HL-60 (cell line): Measurements from ENCODE around the gene SIGLEC8.
"Not testable (repeated sequence)": the region's sequence is repeated elsewhere in the genome, so short reads cannot be mapped to it uniquely, and the experiment has no call there.

ENCODE experiments used
- DNase-seq, 2 experiments: peaks; one replicate each; pipeline ENCODE4 v3.0.0-alpha.2; 2010 to 2020; ENCODE audit warnings: low read depth in 1 of 2, low spot score in 1 of 2
- H3K27ac ChIP-seq: fragments of 250-450 bp; sonication (Bioruptor Pico); replicated peaks from 2 replicates; pipeline ENCODE4 v1.5.1; 2020; ENCODE audit warnings: mild to moderate bottlenecking, moderate library complexity
- H3K27me3 ChIP-seq: fragments of 250-450 bp; sonication (Bioruptor Pico); 2 replicates; pipeline ENCODE4 v1.5.1; 2021; ENCODE audit warnings: mild to moderate bottlenecking, moderate library complexity; ENCODE audit not compliant: insufficient read depth, poor library complexity, severe bottlenecking
- H3K4me3 ChIP-seq: replicated peaks from 2 replicates; pipeline ENCODE4 v1.5.1; 2011; ENCODE audit warnings: mild to moderate bottlenecking, control low read depth, low read length; ENCODE audit not compliant: insufficient read depth
- GABPA ChIP-seq: IDR thresholded peaks from 2 replicates; pipeline ENCODE4 v1.6.1; 2012; ENCODE audit warnings: low read depth
- POLR2AphosphoS5 ChIP-seq: IDR thresholded peaks from 2 replicates; pipeline ENCODE4 v1.6.1; 2012; ENCODE audit warnings: low read depth
- SPI1 ChIP-seq: IDR thresholded peaks from 2 replicates; pipeline ENCODE4 v1.6.1; 2012; ENCODE audit warnings: low read depth, mild to moderate bottlenecking, borderline replicate concordance
- TF ChIP-seq, protein P1 (sequence below): IDR thresholded peaks from one replicate; pipeline ENCODE4 v1.5.1; 2011; ENCODE audit warnings: low read length, control low read depth, inconsistent platforms; ENCODE audit not compliant: insufficient read depth
- TF ChIP-seq, protein P2 (sequence below): IDR thresholded peaks from 2 replicates; pipeline ENCODE4 v1.6.1; 2012; ENCODE audit warnings: low read depth; ENCODE audit not compliant: insufficient replicate concordance

The SIGLEC8 gene

DNA sequence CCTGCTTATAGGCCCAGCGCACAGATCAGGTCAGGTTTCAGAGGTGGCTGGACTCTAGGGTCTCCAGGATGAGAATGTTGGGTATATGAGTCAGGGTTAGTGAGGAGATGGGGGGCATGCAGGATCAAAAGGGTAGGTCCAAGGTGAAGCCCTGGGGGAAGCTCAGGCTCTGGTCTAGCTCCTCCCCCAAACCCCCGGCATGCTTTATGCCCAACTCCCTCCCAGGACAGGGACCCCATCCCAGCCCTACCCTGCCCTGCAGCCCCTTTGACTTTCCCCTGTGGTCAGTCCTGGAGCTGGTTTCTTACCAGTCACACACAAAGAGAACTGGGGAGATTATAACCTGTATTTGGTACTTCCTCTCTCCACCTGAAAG, 10.3 kb upstream of the SIGLEC8 start:
- TF ChIP-seq GABPA, result no peak
- TF ChIP-seq SPI1, result no peak
- TF ChIP-seq, protein P1, sequence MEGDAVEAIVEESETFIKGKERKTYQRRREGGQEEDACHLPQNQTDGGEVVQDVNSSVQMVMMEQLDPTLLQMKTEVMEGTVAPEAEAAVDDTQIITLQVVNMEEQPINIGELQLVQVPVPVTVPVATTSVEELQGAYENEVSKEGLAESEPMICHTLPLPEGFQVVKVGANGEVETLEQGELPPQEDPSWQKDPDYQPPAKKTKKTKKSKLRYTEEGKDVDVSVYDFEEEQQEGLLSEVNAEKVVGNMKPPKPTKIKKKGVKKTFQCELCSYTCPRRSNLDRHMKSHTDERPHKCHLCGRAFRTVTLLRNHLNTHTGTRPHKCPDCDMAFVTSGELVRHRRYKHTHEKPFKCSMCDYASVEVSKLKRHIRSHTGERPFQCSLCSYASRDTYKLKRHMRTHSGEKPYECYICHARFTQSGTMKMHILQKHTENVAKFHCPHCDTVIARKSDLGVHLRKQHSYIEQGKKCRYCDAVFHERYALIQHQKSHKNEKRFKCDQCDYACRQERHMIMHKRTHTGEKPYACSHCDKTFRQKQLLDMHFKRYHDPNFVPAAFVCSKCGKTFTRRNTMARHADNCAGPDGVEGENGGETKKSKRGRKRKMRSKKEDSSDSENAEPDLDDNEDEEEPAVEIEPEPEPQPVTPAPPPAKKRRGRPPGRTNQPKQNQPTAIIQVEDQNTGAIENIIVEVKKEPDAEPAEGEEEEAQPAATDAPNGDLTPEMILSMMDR, result no peak
- TF ChIP-seq, protein P2, sequence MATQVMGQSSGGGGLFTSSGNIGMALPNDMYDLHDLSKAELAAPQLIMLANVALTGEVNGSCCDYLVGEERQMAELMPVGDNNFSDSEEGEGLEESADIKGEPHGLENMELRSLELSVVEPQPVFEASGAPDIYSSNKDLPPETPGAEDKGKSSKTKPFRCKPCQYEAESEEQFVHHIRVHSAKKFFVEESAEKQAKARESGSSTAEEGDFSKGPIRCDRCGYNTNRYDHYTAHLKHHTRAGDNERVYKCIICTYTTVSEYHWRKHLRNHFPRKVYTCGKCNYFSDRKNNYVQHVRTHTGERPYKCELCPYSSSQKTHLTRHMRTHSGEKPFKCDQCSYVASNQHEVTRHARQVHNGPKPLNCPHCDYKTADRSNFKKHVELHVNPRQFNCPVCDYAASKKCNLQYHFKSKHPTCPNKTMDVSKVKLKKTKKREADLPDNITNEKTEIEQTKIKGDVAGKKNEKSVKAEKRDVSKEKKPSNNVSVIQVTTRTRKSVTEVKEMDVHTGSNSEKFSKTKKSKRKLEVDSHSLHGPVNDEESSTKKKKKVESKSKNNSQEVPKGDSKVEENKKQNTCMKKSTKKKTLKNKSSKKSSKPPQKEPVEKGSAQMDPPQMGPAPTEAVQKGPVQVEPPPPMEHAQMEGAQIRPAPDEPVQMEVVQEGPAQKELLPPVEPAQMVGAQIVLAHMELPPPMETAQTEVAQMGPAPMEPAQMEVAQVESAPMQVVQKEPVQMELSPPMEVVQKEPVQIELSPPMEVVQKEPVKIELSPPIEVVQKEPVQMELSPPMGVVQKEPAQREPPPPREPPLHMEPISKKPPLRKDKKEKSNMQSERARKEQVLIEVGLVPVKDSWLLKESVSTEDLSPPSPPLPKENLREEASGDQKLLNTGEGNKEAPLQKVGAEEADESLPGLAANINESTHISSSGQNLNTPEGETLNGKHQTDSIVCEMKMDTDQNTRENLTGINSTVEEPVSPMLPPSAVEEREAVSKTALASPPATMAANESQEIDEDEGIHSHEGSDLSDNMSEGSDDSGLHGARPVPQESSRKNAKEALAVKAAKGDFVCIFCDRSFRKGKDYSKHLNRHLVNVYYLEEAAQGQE, result no peak
- TF ChIP-seq POLR2AphosphoS5, result no peak
- Histone ChIP-seq H3K27ac (peak overlapping the region; percentile 79), H3K4me3 (no peak overlapping the region), H3K27me3 (no peaks in the 10 kb centered on the region)
- DNase-seq, result no peak

DNA sequence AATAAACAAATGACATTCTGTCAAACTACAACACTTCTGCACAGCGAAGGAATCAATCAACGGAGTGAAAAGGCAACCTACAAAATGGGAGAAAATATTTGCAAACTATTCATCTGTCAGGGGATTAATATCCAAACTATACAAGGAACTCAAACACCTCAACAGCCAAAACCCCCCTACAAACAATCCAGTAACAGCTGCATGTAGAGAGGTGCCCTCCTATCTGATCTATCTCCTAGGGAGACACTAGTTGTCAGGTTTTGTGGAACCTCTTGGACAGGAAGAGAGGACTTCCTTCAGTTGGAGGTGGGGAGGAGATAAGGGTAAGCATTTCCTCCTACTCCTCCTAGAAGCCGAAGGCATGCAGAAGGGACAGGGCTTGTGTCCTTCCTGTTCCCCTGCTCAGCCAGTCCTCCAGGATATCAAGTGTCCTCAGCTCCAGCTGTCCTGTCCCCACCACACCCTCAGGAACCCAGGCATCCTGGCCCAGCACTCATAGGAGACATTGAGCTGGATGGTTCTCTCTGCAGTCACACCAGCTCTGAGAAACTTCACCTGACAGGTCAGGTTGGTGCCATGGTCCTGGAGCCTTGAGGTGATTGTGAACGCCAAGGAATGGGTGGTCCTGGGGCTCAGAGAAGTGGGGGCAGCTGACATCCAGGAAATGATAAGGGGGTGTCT, 9.8 kb upstream of the SIGLEC8 start:
- TF ChIP-seq SPI1 (peak; percentile 68; the same call in 1 of the 2 replicates), POLR2AphosphoS5 (peak; percentile 54), GABPA (peak; percentile 76)
- TF ChIP-seq, protein P1, result no peak
- TF ChIP-seq, protein P2, result no peak
- H3K27ac ChIP-seq, result peak overlapping the region; percentile 79
- no peak overlapping the region for H3K4me3 ChIP-seq
- DNase-seq, result peak in 1 of 2 experiments; percentile 78
- no peaks in the 10 kb centered on the region for H3K27me3 ChIP-seq

DNA sequence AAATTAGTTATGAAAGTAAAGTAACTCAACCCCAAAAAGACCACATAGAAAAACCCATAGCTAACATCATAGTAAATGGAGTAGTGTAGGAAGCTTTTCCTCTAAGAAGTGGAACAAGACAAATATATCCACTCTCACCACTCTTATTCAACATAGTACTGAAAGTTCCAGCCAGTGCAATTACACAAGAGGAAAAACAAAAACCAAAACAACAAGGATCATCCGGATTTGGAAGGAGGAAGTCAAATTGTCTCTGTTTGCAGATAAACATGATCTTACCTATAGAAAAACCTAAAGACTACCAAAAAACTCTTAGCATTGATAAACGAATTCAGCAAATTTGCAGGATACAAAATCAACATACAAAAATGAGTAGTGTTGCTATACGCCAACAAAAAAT, 8.5 kb upstream of the SIGLEC8 start:
- TF ChIP-seq GABPA (no peak), SPI1 (peak; percentile 22; the same call in 1 of the 2 replicates)
- Histone ChIP-seq H3K4me3 (no peak overlapping the region), H3K27ac (peak overlapping the region; percentile 79), H3K27me3 (no peaks in the 10 kb centered on the region)
- no peak for DNase-seq

DNA sequence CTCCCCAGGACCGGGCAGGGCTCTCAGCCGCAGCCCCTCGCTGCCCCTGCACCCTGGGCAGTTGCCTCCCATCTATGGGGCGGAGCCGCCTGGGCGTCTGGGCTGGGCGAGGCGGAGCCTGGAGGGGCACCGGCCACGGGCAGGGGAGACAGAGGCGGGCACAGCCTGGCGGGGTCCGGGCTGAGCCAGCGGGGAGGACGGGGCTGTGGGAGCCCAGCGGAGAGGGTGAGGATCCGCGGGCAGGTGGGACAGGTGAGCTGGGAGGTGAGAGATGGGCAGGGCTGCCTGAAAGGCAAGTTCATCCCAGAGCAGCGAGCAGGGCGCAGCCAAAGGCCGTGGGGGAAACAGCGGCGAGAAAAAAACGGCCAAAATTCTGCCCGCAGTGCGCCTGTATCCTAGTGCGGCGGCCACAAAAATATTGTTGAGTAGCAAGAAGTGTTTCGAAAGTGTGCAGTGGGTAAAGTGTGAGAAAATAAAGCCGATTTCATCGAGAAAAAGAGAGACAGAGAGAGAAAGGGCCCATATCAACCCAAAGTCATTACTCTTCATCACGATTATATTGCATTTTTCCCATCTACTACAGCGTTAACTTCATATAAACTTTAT, 5.8 kb upstream of the SIGLEC8 start:
- peak overlapping the region; percentile 82 for H3K27ac ChIP-seq
- not testable (repeated sequence) for H3K27me3 ChIP-seq, H3K4me3 ChIP-seq
- DNase-seq, result peak in 1 of 2 experiments; percentile 70
- 0 out of 2 replicates have a peak, but pooled peaks have one; percentile 9 for TF ChIP-seq POLR2AphosphoS5
